A172 (cell line): Measurements from ENCODE around the gene OPN3. TPM values are rescaled to one million over a fixed set of nuclear protein-coding genes. Genes with fewer than 3 reads are reported as not detected.

Experiments used
- DNase-seq: peaks from one replicate; pipeline ENCODE4 v3.0.0-alpha.2; 2015; ENCODE audit warnings: low spot score
- total RNA-seq: library from RNA; depleted of rRNA; stranded (reverse); fragments of >200 nt; shearing (Covaris generic); gene quantifications from 2 replicates; pipeline ENCODE4 v1.2.3, GENCODE V29; 2014

OPN3 gene
- total RNA-seq, 1 experiment from 2014 or later: 22.8 TPM

GRCh38 chr1:241646201-241646600, 6.0 kb upstream of the OPN3 start:
- DNase-seq: no peak

GRCh38 chr1:241645199-241645598, 5.0 kb upstream of the OPN3 start:
- no peak for DNase-seq

- no peak for DNase-seq
These were observed 4.1 kb upstream of the OPN3 start for GRCh38 chr1:241644259-241644658.

- no peak for DNase-seq
These were observed 2.4 kb upstream of the OPN3 start for GRCh38 chr1:241642593-241642944.

GRCh38 chr1:241641773-241642592, 1.8 kb upstream of the OPN3 start:
- DNase-seq: peak; percentile 91

GRCh38 chr1:241640867-241641622, 876 bp upstream of the OPN3 start:
- DNase-seq: no peak

GRCh38 chr1:241639623-241640148, 483 bp downstream of the OPN3 start:
- no peak for DNase-seq

- DNase-seq: no peak
These were observed 1.1 kb downstream of the OPN3 start for GRCh38 chr1:241638909-241639622.

GRCh38 chr1:241638099-241638682, 2.0 kb downstream of the OPN3 start:
- no peak for DNase-seq

GRCh38 chr1:241637604-241638003, 2.6 kb downstream of the OPN3 start:
- no peak for DNase-seq

GRCh38 chr1:241637046-241637590, 3.1 kb downstream of the OPN3 start:
- no peak for DNase-seq

- DNase-seq: no peak
These were observed 3.9 kb downstream of the OPN3 start for GRCh38 chr1:241636291-241636690.

- no peak for DNase-seq
These were observed 4.5 kb downstream of the OPN3 start for GRCh38 chr1:241635556-241636152.

GRCh38 chr1:241632987-241633386, 7.2 kb downstream of the OPN3 start:
- DNase-seq: no peak

GRCh38 chr1:241631674-241632073, 8.5 kb downstream of the OPN3 start:
- DNase-seq: no peak

- no peak for DNase-seq
These were observed 9.3 kb downstream of the OPN3 start for GRCh38 chr1:241630899-241631298.

- no peak for DNase-seq
These were observed 9.7 kb downstream of the OPN3 start for GRCh38 chr1:241630476-241630875.

- DNase-seq: no peak
These were observed 10.2 kb downstream of the OPN3 start for GRCh38 chr1:241630005-241630404.

- peak; percentile 81 for DNase-seq
These were observed 12.5 kb downstream of the OPN3 start for GRCh38 chr1:241627453-241628259.

- no peak for DNase-seq
These were observed 15.2 kb downstream of the OPN3 start for GRCh38 chr1:241624935-241625334.
